T-helper 2 cell treated with Interferon-gamma antibody and Interleukin-4, amounts not matched to agents 5 μg/mL and 100 μg/mL, for 36 hours (primary cell): ENCODE results near the gene ARHGAP24.

Experiments
- DNase-seq: peaks from one replicate; pipeline ENCODE4 v3.0.0; 2021; ENCODE audit warnings: low spot score
- H3K27ac Mint-ChIP-seq: one replicate; pipeline ENCODE4 v1.8.0; 2021; ENCODE audit warnings: mild to moderate bottlenecking, mixed read lengths
- H3K27me3 Mint-ChIP-seq: one replicate; pipeline ENCODE4 v1.8.0; 2021; ENCODE audit warnings: low read depth, mixed read lengths
- H3K36me3 Mint-ChIP-seq: one replicate; pipeline ENCODE4 v1.8.0; 2021; ENCODE audit warnings: low read depth, mixed read lengths
- H3K4me1 Mint-ChIP-seq: one replicate; pipeline ENCODE4 v1.8.0; 2021; ENCODE audit warnings: low read depth, mixed read lengths
- H3K4me3 Mint-ChIP-seq: one replicate; pipeline ENCODE4 v1.8.0; 2022; ENCODE audit warnings: mild to moderate bottlenecking, moderate library complexity, mixed read lengths
- H3K9me3 Mint-ChIP-seq: one replicate; pipeline ENCODE4 v1.8.0; 2021; ENCODE audit warnings: mixed read lengths

Gene ARHGAP24

DNA sequence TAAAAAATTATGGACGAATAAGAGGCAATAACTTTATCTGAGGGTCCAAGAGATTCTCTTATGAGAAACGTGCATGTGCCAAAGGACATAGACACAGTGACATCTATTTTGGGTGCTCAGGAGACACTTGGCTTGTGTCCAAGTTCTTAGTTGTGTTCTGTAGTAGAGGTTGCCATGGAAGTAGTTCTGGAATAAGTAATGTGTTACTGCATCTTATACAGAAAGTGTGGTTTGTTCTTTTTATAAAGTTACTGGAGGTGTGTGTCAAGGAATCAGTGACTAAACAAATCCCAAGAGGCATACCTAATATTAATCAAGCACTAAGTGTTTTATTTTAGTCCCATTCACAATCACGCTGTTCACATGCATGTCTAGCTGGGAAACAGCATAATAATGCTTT lies 305.7 kb downstream of the ARHGAP24 start:
- Mint-ChIP-seq H3K27ac (no peak overlapping the region), H3K4me3 (no peak overlapping the region), H3K36me3 (no peaks in the 10 kb centered on the region), H3K27me3 (no peaks in the 10 kb centered on the region), H3K9me3 (no peaks in the 10 kb centered on the region), H3K4me1 (no peaks in the 10 kb centered on the region)
- DNase-seq: no peak

DNA sequence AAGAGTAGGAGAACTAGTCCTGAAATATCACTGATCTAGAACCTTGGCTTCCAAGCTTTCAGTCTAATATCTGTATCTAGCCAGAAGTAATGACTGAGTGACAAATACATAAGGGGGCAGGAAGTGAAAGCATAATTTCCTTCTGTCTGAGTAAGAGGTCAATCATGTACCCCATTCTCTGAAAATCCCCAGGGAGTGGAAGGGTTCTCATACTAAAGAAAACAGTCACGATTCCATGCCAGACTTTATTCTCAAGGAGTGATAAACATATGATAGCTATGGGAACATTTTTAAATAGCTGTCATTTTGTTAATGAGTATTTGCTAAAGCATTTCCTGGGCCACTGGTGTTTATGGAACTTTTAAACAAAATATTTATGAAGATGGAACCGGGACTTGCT lies 308.5 kb downstream of the ARHGAP24 start:
- no peak overlapping the region for H3K27ac Mint-ChIP-seq
- H3K36me3 Mint-ChIP-seq: no peaks in the 10 kb centered on the region
- H3K4me1 Mint-ChIP-seq: no peaks in the 10 kb centered on the region
- no peak overlapping the region for H3K4me3 Mint-ChIP-seq
- H3K9me3 Mint-ChIP-seq: no peaks in the 10 kb centered on the region
- no peak for DNase-seq
- H3K27me3 Mint-ChIP-seq: no peaks in the 10 kb centered on the region

DNA sequence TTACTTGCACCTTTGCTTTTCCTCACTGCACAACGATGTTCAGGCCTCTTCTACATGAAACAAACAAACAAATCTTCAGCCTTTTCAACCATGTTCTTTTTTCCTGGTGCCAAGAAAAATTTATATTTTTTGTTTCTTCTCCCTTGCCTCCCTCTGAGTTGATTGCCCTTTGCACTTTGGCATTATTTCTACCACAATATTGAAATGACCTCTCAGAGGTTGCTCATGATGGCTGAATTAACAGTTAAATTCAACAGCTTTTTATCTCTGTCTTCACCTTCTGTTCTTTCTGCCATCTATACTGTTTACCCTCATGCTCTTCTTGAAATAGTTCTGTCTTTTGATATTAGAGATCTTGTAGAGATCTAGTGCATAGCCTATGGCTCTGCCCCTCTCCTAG lies 308.9 kb downstream of the ARHGAP24 start:
- Mint-ChIP-seq H3K9me3 (no peaks in the 10 kb centered on the region), H3K27ac (no peak overlapping the region), H3K4me1 (no peaks in the 10 kb centered on the region), H3K4me3 (no peak overlapping the region), H3K36me3 (no peaks in the 10 kb centered on the region), H3K27me3 (no peaks in the 10 kb centered on the region)
- no peak for DNase-seq

DNA sequence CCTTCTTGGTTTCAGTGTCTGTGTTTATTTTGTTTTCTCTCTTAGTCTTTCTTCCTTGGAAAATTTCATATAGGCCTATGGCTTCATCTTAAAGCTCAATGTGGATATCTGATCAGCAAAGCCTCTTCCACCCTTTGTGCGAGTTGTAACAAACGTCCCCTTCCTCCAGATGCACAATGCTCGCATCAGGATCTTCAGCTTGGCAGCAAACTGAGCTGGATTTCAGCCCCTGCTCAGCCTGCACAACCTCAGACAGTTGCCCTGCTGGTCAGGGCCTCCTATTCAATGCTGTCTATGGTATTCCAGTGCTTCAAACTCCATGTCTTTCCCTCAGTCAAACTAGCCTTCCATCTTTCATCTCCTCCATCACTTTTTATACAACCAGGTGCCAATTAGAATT lies 309.4 kb downstream of the ARHGAP24 start:
- H3K4me1 Mint-ChIP-seq: no peaks in the 10 kb centered on the region
- DNase-seq: no peak
- H3K9me3 Mint-ChIP-seq: no peaks in the 10 kb centered on the region
- no peaks in the 10 kb centered on the region for H3K36me3 Mint-ChIP-seq
- H3K27me3 Mint-ChIP-seq: no peaks in the 10 kb centered on the region
- no peak overlapping the region for H3K27ac Mint-ChIP-seq
- no peak overlapping the region for H3K4me3 Mint-ChIP-seq

DNA sequence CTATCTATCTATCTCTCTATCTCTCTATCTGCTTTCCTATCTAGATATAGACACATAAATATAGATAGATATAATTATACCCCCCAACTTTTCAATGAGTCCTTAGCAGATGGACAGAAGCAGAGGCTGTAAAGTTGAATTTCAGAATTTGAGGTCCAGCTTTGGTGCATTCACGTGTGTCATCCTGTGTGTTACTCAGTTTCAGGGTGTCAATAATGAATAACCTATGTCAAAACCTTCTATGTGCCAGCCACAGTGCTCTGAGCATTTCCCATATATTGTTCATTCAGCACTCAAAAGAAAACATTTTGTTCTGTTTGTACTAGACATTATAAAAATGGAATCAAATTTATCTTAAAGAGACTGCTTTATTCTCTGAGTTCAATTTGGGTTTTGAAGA lies 310.0 kb downstream of the ARHGAP24 start:
- Mint-ChIP-seq H3K4me3 (no peak overlapping the region), H3K27ac (no peak overlapping the region), H3K27me3 (no peaks in the 10 kb centered on the region), H3K9me3 (no peaks in the 10 kb centered on the region), H3K36me3 (no peaks in the 10 kb centered on the region), H3K4me1 (no peaks in the 10 kb centered on the region)
- no peak for DNase-seq

DNA sequence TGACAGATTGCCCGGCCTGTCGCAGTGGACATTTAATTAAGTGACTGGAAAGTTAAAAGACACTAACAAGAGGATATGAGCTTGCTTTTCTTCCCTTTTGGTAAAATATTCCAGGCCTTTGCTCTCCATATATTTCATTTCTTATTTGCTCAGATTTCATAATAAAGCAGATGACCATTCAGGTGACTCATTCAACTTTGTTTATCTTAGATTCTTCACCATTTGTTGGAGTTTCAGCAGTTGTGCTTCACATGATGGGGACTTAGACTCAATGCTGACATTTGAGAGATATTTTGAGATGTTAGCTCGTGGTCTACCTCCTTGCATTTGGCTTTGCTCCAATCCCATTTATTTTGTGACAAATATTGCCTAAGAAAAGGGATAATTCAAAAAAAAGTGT lies 312.2 kb downstream of the ARHGAP24 start:
- Mint-ChIP-seq H3K4me1 (no peaks in the 10 kb centered on the region), H3K4me3 (no peak overlapping the region), H3K27me3 (no peaks in the 10 kb centered on the region), H3K27ac (no peak overlapping the region), H3K9me3 (no peaks in the 10 kb centered on the region), H3K36me3 (no peaks in the 10 kb centered on the region)
- no peak for DNase-seq

DNA sequence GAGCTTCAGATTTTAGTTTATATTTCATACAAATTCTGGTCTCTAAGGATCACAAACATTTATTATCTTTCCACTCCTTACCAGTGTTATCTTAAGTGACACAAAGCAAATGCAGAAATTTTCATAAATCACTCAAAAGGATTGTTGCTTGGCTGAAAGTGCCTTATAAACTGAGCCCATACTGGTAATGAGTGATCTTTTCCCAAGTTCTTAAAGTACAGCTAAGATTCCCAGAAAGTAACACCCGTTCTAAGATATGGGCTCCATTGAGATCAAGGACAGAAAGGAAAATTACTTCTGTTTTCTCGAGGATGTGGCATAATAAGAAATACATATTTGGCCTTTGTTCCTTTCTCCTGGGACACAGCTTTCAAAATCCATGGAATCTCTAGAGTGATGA lies 313.7 kb downstream of the ARHGAP24 start:
- no peaks in the 10 kb centered on the region for H3K9me3 Mint-ChIP-seq
- DNase-seq: no peak
- H3K27ac Mint-ChIP-seq: no peak overlapping the region
- no peaks in the 10 kb centered on the region for H3K36me3 Mint-ChIP-seq
- H3K4me3 Mint-ChIP-seq: no peak overlapping the region
- H3K27me3 Mint-ChIP-seq: no peaks in the 10 kb centered on the region
- H3K4me1 Mint-ChIP-seq: no peaks in the 10 kb centered on the region

DNA sequence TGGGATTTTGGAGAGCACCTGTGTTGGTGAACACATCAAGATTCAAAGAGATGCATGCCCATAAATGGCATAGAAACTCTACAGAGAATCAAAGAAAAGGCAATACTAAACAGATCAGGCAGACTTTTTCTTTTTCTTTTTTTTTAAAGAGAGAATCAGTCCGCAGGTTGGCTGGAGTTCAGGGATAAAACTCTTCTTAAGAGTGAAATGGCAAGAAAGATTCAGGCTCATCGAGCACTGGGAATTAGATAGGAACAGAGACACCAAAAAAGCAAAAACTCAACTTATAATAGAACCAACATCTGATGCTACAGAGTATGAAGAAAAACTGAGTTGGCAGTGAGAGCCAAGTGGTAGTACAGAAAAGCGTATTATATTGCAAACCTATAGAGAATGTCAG lies 314.3 kb downstream of the ARHGAP24 start:
- no peak for DNase-seq
- no peak overlapping the region for H3K4me3 Mint-ChIP-seq
- H3K9me3 Mint-ChIP-seq: no peaks in the 10 kb centered on the region
- H3K27me3 Mint-ChIP-seq: no peaks in the 10 kb centered on the region
- H3K27ac Mint-ChIP-seq: no peak overlapping the region
- no peaks in the 10 kb centered on the region for H3K36me3 Mint-ChIP-seq
- H3K4me1 Mint-ChIP-seq: no peaks in the 10 kb centered on the region

DNA sequence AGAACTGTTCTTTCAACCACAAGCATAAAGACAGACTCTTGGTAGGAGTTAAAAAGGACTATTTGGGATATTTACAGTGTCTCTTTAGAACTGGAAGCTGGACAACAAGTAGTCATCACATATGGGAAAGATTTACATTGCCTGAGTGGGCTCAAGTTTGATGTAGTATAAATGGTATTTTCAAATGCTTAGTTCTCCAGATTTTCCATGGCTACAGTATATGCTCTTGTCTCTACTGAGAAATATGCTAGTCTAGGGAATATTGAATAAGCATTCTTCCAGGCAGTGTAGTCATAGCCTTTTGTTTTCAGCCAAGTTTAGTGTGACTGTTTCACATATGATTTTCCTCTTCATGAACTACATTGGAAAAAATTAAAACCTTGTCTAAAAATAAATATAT lies 315.6 kb downstream of the ARHGAP24 start:
- no peak overlapping the region for H3K27ac Mint-ChIP-seq
- H3K36me3 Mint-ChIP-seq: no peaks in the 10 kb centered on the region
- no peaks in the 10 kb centered on the region for H3K27me3 Mint-ChIP-seq
- no peak overlapping the region for H3K4me3 Mint-ChIP-seq
- no peaks in the 10 kb centered on the region for H3K4me1 Mint-ChIP-seq
- no peak for DNase-seq
- no peaks in the 10 kb centered on the region for H3K9me3 Mint-ChIP-seq

DNA sequence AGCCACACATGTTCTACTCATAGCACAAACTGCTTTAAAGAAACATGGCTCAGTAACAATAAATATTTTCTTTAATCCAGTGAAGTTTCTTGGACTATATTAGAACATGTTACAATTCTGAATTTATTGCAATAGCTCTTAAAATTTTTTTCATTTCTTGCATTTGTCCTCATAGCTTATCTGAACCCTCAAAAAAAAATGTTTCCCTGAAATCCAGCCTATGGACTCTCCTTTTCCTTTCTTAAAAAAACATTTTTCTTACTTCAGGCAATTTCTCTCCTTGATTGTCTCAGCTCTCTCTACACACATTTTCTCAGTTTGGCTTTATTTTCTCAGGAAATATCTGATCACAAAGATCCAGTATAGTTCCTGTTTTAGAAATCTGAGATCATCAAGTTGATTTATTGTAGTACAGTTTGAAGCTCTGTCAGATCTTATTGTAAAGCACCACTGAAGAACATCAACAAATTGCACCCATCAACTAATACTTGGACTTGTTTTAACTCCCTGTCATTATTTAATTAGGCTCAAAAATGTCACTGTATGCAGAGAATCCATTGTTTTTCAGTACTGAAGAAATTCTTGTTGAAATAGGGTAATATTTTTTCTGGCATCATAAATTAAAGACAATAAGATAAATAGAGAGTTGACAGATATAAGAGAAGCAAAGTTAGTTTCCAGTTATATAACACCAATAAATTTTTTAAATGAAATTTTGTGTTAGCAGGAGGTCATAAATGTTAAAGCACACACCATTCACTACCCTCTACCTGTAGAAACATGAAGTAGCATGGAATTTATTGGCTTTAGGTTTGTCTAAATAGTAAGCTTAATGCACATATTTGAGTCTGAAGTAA lies 317.7 kb downstream of the ARHGAP24 start:
- Mint-ChIP-seq H3K4me3 (no peak overlapping the region), H3K4me1 (no peaks in the 10 kb centered on the region), H3K27ac (no peak overlapping the region), H3K27me3 (no peaks in the 10 kb centered on the region), H3K9me3 (no peaks in the 10 kb centered on the region), H3K36me3 (no peaks in the 10 kb centered on the region)
- DNase-seq: no peak

DNA sequence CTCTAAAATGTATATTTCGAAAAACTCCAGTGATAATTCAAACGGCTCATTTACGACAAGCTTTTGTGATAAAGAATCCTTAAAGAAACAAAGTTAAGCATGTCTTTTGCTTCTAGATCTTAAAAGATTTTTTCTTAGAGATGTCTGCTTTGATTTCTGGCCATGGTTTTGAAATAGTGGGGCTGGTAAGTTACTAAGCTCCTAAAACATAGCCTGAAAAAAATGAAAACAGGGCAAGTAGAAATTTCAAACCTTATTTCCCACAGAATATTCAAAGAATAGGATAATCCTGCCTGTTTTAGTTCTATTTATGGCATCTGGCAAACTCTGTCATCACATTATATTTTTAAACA lies 318.3 kb downstream of the ARHGAP24 start:
- Mint-ChIP-seq H3K27me3 (no peaks in the 10 kb centered on the region), H3K36me3 (no peaks in the 10 kb centered on the region), H3K4me1 (no peaks in the 10 kb centered on the region), H3K9me3 (no peaks in the 10 kb centered on the region), H3K4me3 (no peak overlapping the region), H3K27ac (no peak overlapping the region)
- DNase-seq: no peak

DNA sequence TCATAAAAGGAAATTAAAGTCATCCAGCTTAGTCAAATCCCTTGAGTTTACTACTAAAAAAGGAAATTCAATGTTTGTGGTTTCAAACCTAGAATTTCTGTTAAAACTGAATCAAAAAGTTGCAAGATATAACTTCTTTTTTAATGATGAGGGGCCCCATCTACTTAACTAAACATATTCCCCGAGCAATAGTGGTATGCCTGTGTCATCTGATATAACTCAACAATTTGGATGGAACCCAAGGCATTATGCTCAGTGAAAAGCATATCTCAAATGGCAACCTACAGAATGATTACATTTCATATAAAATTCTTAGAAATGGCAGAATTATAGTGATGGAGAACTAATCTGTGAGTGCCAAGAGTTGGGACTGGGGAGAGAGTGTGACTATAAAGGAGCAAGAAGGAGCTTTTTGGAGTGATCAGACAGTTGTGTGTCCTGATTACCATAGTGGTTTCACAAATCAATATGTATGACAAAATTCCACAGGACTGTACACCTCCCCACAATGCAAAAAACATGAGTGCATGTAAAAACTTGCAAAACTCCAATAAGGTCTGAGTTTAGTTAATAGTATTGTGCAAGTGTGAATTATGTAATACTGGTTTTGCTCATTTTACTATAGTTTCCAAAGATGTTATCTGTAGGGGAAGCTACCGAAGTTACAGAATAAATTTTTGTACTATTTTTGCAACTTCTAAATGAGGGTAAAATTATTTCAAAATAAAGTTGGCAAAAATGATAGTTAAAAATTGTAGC lies 323.2 kb downstream of the ARHGAP24 start:
- no peak overlapping the region for H3K27ac Mint-ChIP-seq

DNA sequence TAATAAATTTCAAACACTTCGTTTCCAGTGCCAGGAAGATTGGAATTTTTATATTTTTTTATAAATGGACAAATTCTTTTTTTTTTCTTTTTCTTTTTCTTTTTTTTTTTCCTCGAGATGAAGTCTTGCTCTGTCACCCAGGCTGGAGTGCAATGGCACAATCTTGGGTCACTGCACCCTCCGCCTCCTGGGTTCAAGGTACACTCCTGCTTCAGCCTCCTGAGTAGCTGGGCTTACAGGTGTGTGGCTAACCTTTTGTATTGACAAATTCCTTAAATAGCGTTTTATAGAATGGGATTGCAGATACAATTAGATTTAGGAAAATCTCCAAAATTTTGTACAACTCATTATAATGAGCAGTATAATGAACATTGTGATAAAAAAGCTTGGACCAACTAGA lies 328.9 kb downstream of the ARHGAP24 start:
- Mint-ChIP-seq H3K9me3 (no peaks in the 10 kb centered on the region), H3K4me1 (no peaks in the 10 kb centered on the region), H3K27ac (no peak overlapping the region), H3K36me3 (no peaks in the 10 kb centered on the region), H3K27me3 (no peaks in the 10 kb centered on the region), H3K4me3 (no peak overlapping the region)
- no peak for DNase-seq

More for the DNA sequence above, 323.2 kb downstream of the ARHGAP24 start:
- no peak for DNase-seq
- H3K36me3 Mint-ChIP-seq: no peaks in the 10 kb centered on the region
- no peaks in the 10 kb centered on the region for H3K9me3 Mint-ChIP-seq
- H3K27me3 Mint-ChIP-seq: no peaks in the 10 kb centered on the region
- H3K4me1 Mint-ChIP-seq: no peaks in the 10 kb centered on the region
- H3K4me3 Mint-ChIP-seq: no peak overlapping the region

DNA sequence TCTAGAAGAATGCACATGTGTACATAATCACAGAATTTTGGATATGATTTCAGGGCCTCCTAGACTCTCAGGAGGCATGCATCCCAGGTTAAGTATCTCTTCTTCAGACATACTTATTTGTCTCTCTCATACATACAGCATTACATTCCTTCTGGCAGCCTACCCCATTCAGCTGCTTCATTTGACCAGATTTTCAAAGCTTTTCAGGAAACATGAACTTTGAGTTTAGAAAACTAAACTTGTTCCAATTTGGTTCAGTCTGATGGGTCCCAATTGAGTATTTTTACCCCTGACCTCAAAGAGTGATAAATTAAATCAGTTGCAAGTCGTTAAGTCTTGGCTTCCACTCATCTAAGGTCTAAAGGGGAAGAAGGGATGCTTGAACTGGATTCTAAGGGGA lies 330.9 kb downstream of the ARHGAP24 start:
- Mint-ChIP-seq H3K4me1 (no peaks in the 10 kb centered on the region), H3K4me3 (no peak overlapping the region), H3K27me3 (no peaks in the 10 kb centered on the region), H3K36me3 (no peaks in the 10 kb centered on the region), H3K9me3 (no peaks in the 10 kb centered on the region), H3K27ac (no peak overlapping the region)
- DNase-seq: no peak
